GM18861 (cell line): Measurements from ENCODE around the gene LARGE1.
A peak's percentile ranks its signal among the peaks of the same experiment; 100 is the strongest.
"Not testable (repeated sequence)": the region's sequence is repeated elsewhere in the genome, so short reads cannot be mapped to it uniquely, and the experiment has no call there.

ENCODE experiments used
- ATAC-seq: cut with Tn5 transposase; IDR thresholded peaks from one replicate; pipeline ENCODE4 v1.9.1; 2021; ENCODE audit not compliant: unreplicated experiment

The LARGE1 gene

DNA sequence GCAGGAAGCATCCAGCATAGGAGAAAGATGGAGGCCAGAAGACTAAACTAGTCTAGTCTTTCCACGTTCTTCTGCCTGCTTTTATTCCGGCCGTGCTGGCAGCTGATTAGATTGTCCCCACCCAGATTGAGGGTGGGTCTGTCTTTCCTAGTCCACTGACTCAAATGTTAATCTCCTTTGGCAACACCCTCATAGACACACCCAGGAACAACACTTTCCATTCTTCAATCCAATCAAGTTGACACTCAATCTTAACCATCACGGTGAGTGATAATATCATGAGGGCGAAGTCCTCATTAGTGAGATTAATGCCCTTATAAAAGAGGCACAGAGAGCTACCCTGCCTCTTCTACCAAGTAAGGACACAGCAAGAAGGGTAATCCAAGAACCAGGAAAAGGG lies 424.2 kb downstream of the LARGE1 start:
- ATAC-seq = no peak

DNA sequence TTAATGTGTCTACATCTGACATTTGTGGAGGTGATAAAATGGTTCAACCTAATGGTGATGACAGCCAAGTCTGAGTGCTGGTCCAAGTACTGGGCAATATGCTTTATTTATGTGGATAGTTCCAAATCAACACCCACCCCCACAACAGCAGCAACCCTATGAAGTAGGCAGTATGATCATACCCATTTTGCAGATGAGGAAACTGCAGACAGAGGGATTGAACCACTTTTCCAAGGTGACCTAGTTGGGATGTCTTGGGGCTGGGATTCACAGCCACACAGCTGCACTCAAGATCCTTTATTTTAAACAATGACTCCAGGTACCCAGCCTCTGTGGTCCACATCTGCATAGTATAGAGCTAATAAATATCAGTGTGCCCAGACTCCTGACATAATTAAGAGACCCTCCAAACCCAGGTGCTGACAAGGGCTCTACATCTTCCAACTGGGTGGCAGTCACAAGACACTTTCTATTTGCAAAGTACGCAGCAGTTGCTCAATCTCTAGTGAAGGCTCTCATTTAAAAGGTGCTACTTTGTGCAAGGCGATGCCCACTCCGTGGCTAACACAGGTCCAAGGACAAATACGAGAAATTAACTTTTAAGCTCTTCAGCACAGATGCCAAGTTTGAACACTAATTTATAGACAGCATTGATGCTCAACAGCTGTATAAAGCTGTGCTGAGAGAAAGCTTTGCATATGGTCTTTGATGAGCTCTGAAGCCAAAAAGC lies 426.6 kb downstream of the LARGE1 start:
- ATAC-seq = no peak

DNA sequence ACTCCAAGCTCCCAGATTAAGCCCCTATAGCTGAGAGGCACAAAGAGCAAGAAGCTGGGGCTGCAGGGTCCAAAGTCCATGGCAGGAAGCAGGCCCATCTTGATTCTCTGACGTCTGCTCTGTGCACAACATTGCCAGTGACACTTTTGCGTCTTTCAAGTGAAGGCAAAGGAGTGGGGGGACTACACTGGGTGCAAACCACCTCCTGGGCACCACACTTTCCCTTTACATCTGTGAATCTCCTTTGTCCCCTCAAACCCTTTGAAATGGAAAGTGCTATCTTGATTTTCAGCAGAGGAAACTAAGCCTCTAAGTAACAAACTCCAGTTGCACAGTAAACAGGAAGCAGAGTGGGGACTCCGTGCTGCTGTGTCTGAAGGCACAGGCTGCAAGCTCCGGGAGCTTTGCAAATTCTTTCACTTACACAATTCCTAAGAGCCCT lies 428.0 kb downstream of the LARGE1 start:
- ATAC-seq = no peak

DNA sequence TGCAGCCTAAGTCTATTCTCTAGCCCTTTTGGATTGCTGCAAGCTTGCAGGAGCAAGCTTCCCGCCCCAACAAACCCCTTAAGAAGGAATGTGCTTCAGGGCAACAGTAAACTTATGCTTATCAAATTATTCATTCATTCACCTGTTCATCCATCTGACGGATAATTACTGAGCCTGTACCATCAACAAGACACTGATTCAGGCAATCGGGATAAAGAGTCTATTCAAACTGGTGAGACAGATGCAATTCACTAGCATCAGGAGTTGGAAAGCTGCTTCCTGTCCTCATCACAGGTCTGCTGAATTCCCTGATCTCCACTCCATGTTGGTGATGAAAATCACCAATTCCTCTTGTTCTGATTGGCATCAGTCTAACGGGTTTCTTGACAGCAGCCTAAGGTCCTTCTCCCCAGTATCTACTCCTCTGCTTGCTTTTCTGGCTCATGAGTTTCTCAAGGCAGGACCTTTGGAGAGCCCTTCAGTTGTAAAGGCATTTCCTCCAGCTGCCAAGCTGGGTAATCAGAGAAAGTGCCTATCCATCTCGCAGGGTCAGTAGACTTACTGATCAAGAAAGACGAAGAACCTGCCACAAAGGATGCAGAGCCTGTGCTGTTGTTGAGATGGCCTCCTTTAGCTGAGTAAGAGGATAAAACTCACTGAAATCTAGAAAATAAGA lies 433.1 kb downstream of the LARGE1 start:
- ATAC-seq = no peak

DNA sequence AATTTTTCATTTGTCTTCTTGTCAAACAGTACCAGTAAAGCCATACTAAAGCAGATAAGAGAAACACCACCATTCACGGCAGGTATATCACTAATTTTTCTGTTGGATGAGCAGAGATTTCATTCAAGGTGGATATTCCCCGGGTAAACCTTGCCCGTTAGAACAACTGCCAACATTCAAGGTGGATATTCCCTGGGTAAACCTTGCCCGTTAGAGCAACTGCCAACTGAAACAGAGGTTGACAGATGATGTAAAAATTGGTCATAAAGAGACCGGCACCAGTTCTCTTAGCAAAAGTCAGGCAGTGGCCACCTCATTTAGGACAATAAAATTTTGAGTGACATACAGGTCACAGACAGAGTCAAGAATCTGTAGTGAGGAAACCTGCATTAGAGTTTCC lies 438.7 kb downstream of the LARGE1 start:
- no peak for ATAC-seq

DNA sequence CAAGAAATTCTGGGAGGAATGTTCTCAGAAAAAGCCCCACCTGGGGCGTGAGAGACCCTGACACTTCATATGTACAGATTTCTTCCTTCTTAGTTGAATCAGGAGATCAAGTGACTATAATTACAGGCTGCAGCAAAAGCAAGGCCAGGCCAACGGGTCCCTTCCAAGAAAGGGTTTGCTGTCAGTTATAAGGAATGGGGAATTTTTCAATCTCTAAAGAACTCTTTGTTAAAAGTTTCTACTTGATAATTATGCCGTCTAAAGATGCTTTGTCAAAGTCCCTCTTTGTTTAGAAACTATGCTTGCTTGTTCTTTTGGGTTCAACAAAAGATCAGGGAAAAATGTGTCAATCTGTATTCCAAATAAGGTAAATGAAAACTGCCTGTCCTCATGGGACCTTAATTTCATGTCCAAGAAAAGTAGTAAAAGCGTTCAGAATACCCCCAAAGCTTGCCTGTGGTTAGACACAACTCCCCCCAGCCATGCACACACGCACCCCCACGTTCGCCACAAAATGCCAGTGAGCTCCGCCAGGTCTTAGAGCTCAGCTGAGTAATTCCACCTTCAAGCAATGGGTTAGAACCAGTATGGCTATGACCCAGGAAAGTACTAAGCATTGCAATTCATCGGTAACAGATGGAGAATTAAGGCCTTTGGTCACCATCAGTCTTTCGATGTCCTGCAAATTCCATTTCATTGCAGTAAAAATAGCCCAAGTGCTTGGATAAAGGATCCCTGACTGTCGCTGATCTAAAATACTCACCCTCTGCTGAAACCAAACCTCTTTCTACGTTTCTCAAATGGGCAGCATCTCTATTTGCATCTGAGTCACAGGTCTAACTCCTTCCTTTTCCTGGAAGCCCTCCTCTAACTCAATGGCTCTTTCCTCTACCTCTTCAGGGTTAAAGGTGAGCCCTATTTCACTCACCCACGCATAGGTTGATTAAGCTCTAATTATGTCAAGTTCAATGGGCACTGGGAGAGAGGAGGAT lies 442.9 kb downstream of the LARGE1 start:
- ATAC-seq = no peak

DNA sequence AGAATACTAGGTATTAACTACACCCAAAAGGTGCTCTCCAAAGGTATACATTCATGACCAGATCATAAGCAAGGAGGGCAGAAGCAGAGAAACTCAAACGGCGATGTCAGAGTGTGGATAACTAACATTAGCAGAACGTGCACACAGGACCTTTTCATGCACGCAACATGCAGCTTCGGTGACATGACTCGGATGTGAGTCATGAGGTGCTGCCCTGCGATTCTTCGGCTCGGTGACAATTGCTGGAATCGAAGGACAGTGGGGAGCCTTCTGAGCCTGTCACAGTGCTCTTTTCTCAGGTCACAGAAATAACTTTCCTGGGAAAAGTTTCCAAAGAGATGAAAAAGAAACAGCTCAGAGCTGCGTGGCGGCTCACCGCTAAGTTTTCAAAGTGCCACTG lies 443.6 kb downstream of the LARGE1 start:
- ATAC-seq = no peak

DNA sequence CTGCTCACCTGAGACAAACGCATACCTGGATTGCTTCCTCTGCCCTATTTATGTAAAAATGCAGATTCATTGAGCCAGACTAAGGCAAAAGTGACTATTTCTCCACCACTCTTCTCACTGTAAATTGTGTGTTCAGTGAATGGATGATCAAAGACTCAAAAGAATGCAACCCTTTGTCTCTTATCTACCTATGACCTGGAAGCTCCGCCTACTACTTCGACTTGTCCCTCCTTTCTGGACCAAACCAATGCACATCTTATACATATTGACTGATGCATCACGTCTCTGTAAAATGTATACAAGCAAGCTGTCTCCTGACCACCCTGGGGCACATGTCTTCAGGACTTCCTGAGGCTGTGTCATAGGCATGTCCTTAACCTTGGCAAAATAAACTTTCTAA lies 444.1 kb downstream of the LARGE1 start:
- no peak for ATAC-seq

DNA sequence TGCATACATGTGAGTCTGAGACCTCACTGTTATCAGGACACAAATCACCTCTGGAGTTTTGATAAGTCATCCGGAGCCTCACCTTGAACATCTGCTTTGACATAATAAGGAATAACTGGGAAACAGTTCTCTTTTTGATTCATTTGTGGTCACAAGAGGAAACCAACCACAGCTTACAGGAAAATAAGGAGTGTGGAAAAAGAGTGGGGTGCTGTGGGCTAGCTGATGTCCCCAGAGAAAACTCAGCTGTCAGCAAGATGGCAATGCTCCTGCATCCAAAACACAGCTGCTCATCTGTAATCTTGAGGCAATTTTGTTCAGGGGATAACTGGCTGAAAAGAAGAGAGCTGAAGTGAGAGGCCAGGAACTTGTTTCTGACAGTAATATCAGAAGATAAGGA lies 445.7 kb downstream of the LARGE1 start:
- ATAC-seq = no peak

DNA sequence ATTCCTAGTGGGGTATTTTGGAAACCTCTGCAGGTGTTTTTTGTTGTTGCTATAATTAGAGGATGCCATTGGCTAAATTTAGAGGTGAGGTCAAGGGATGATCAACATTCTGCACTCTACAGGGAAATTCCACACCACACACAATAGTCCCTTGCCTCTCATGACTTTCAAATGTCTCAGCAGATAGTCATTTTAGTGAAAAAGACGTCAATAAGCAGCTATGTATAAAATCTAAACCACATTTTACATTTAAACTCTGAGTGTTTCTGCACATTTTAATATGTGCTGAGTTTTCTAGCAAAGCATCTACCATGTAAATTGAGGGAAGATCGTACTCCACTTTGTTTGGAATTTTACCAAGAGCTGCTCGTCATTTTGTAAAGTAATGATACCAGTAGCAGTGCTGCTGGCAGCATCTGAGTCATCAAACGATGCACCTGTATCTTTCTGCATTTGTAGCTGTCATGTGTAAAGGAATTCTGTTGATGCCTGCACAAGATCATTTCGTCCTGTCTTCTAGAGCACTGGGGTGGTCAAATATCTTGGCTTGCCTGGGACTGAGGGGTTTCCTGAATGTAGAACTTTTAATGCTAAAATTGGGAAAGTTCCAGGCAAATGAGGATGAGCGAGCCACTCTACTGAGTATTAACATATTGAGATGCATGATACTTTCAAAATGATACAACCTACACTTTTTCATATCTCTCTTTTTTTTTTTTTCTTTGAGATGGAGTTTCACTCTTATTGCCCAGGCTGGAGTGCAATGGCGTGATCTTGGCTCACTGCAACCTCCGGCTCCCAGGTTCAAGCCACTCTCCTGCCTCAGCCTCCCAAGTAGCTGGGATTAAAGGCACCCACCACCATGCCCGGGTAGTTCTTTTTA lies 447.6 kb downstream of the LARGE1 start:
- peak; percentile 40 for ATAC-seq

DNA sequence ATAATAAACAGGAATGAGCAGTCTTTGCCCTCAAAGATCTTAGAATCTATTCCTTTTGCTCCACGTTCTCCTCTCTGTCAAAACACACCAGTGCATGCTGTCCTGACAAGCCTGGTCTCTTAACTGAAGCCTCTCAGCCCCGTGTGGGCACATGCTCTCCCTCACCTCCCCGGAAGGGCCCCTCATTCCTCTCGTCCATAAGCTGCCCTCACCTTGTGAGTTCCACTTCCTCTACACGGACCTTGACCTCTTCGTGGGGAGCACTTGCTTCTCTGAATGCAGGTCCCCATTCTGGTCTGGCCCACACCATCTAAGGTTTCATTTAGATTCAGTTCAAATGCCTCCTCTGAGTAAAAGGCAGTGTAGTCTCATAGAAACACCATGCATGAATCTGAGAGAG lies 449.8 kb downstream of the LARGE1 start:
- ATAC-seq = no peak

DNA sequence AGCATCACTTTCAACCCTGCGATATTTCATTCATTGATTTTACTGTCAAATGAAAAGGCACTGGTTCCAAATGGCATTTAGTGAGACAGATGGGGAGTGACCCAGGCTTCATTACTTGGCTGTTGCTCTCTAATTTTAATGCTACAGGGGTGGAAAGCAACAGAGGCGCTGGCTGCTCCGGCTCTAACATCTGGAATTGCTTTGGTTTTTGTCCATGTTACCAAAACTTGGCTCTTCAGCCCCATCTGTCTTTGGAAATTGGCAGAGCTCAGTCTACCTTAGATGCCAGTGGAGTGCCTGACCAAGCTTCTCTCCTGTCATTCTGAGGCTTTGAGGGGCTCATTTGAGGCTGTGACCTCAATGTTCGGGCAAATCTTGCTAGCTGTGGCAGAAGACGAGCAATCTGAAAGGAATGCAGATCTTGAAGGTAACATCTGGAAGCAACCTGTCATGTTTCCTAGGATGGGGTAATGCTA lies 452.6 kb downstream of the LARGE1 start:
- ATAC-seq = no peak

DNA sequence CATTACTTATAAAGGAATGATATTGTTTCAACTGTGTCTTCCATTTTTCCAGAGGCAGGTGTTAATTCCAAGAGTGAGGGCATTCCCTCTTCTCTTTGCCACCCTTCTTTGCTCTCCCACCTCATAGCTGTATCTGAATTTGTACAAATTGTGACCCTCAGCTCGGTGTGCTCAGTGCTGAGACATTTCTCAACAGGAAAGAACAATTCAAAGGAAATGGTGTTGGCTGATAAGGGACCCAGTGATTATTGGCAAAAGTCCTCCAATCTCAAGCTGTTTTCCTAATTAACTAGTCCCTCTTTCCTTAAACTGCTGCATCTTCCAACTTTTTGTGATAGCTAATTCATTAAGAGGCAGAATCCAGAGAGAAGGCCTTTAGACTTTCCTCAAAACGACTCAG lies 453.2 kb downstream of the LARGE1 start:
- no peak for ATAC-seq

DNA sequence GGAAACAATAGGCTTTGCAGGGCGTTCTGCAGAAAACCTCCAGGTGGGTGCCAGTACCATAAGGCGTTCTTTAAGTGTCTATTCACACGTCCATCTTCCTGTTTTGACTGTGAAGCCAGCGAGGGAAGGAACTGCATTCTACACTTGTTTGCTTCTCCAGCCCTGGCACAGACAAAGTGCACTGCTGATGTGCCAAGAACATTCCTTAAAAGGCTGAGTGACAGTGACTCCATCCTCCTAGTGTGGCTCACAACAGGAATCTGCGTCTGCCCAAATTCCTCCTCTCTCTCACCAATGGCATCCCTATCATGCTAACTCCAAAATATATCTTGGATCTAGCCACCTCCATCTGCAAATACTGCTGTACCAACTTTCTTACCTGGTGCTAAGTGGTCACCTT lies 454.7 kb downstream of the LARGE1 start:
- ATAC-seq = no peak

DNA sequence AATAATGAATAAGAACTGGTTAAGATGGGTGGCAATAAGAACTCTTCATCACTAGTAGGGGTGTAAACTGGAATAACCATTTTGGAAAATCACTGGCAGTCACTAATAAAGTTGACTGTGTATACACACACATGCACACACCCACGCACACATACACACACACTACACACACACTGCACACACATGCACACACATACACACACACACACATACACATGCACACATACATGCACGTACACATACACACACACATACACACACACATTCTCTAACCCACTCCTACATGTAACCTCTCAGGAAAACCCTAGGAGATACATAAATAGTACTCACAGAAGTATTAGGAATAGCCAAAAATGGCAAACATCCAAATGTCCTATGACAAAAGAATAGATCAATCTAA lies 455.6 kb downstream of the LARGE1 start:
- ATAC-seq = no peak

DNA sequence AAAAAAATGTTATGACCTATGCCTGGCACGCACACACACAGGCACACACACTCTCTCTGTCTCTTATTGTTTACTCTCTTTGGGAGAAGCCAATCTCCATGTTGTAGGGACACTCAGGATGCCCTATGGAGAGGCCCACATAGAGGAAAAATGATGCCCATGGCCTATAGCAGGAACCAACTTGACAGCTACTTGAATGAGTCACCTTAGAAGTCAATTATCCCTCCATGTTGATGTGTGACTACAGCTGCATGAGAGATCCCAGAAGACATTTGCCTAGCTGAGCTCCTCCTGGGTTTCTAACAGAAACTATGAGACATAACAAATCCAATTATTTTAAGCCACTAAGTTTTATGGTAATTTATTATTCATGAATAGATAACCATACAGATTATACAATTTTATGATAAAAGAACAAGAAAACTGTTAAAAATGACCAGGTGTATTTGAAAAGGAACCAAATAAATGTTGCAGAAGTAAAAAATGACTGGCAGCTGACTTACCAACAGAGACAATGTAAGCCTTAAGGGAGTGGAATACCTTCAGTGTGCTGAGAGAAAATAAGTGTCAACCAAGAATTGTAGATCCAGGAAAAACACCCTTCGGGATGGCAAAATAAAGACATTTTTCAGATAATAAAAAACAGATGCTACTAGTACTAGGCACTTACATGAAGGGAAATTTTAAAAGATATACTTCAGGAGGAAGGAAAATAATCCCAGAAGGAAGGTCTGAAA lies 458.4 kb downstream of the LARGE1 start:
- no peak for ATAC-seq

DNA sequence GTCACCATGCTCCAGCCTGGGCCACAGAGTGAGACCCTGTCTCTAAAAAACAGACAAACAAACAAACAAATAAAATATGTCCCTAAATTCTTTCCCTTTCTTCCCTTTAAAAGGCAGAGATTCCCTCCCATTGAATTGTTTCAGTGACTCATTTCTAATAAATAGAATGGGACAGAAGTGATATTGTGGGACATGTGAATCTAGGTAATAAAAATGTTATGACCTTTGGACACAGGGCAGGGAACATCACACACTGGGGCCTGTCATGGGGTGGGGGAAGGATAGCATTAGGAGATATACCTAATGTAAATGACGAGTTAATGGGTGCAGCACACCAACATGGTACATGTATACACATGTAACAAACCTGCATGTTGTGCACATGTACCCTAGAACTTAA lies 459.0 kb downstream of the LARGE1 start:
- ATAC-seq = not testable (repeated sequence)

DNA sequence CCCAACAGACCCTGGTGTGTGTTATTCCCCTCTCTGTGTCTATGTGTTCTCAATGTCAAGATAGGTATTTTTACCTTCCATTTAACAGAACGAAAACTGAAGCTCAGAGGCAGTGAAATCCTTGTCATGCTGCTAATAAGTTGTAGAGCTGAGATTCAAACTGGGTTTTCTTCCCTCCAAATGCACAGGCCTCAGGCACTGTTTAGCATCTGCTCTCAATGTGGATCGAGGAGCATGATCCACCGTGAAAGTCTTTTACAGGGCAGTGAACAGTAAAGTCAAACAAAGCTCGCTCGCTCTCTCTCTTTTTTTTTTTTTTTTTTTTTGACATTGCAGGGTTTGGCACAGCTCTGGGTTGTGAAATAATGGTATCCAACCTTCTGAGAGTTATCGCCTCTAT lies 461.1 kb downstream of the LARGE1 start:
- no peak for ATAC-seq

DNA sequence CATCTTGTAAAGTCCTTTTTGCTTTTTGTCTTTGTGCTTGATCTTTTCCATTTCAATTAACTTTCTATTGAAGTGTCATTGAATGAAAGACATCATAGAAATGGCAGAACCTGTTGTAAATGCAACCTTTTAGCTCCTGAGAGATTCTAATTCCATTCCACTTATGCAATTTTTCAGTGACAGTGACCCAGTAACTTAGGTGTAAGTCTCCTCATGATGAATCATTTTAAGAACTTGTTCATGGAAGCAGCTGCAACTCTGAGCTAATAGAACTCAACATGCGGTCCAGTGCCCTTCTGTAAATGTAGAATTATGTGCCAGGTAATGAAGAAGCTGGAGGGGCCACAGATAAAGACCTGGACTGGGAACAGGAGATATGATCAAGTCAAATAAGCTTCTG lies 463.8 kb downstream of the LARGE1 start:
- ATAC-seq = no peak

DNA sequence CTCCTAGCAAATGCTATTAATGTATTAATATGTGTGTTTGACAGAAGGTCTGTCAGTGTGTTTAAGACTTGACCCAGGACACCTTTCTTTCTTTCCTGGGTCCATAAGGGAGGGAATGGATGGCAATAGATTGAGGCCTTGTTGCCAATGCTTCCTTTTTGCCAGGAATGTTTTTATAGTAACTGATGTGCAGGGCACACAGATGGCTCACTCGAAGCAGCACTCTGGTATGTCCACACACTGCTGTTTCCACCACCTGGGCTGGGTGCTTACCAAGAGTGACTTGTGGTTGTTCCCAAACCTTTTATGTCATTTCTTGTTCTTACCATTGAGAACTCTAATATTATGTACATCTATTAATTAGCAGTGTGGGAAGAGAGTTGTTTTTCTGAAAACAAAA lies 465.2 kb downstream of the LARGE1 start:
- ATAC-seq = no peak
